ENCODE results near the gene PHC2.

GRCh38 chr1:33446590-33446989 is 15.7 kb upstream of the PHC2 start:
- TF ChIP-seq CTCF (IDR thresholded peaks at IDR 0.05; ENCODE audit: low read length), result no peak
- TF ChIP-seq EZH2 (IDR thresholded peaks at IDR 0.05; ENCODE audit: borderline replicate concordance, low read length), result no peak
